Cardiac muscle cell (in vitro differentiated cells and primary cell): ENCODE measurements around the gene BLOC1S4. TPM values are rescaled to one million over a fixed set of nuclear protein-coding genes. Genes with fewer than 3 reads are reported as not detected.

Source experiments
- DNase-seq, 2 donors: peaks; one replicate each; pipeline versions ENCODE4 v3.0.0 to v3.0.0-alpha.2; 2010 to 2017; ENCODE audit warnings: low read depth in 1 of 2, low spot score in 1 of 2
- H3K27ac ChIP-seq: fragments of 200-600 bp; sonication (generic); 2 replicates; pipeline ENCODE4 v1.5.1; 2016
- H3K27me3 ChIP-seq: fragments of 200-600 bp; sonication (generic); 2 replicates; pipeline ENCODE4 v1.6.0; 2016; ENCODE audit warnings: control low read depth
- H3K36me3 ChIP-seq: fragments of 200-600 bp; sonication (generic); 2 replicates; pipeline ENCODE4 v1.5.1; 2016; ENCODE audit warnings: control low read depth
- H3K4me1 ChIP-seq: fragments of 200-600 bp; sonication (generic); 2 replicates; pipeline ENCODE4 v1.8.1; 2017; ENCODE audit warnings: low read depth, mild to moderate bottlenecking, mixed run types
- H3K4me3 ChIP-seq: fragments of 200-600 bp; sonication (generic); 2 replicates; pipeline ENCODE4 v1.5.1; 2016; ENCODE audit warnings: mild to moderate bottlenecking
- H3K9me3 ChIP-seq: fragments of 200-600 bp; sonication (generic); 2 replicates; pipeline ENCODE4 v1.5.1; 2017; ENCODE audit warnings: low read depth, mild to moderate bottlenecking, control low read depth
- polyA plus RNA-seq: library from polyadenylated mRNA; unstranded; fragments of >200 nt; fragmentation: Nextera tagmentation; extraction: Ambion mirVana; gene quantifications from 2 replicates; pipeline ENCODE4 v1.2.1, GENCODE V29; 2016
- total RNA-seq: library from RNA; depleted of rRNA; stranded (reverse); fragments of >200 nt; gene quantifications from 2 replicates; pipeline ENCODE4 v1.2.3, GENCODE V29; 2016
- TF ChIP-seq, protein P1 (sequence below): IDR thresholded peaks from 2 replicates; pipeline ENCODE4 v1.5.1; 2012; ENCODE audit warnings: low read depth, mild to moderate bottlenecking, low read length

BLOC1S4 gene
- total and polyA plus RNA-seq, 2 experiments from 2014 or later: 48.9 to 53.5 TPM

DNA sequence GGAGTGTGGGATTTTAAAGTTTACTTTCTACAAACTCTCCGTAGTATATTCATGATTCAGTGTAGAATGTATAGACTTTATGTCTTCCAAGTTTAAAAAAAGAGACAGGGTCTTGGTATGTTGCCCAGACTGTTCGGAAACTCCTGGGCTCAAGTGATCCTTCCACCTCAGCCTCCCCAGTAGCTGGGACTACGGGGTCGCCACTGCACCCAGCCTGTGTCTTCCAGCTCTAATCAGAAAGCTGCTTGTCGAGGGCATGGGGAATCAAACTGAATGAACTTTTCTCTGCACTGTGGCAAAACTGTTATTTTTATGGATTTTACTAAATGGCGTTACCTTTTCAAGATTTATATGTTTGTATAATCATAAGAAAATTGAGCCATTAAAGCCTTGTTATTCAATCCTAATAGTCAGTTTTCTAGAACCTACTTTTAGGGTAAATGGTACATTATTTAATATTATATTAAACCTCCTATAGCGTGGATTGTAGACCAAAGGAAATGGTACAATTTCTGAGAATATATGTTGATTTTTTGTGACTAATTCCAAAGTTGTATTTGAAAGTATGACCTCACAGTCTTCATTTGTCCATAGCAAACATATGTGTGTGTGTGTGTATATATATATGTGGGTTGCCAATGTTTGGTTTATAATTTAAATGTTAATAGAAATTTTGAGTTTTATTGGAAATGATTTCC, 1.1 kb downstream of the BLOC1S4 start:
- Histone ChIP-seq H3K36me3 (no peaks in the 10 kb centered on the region), H3K4me3 (peak overlapping the region; percentile 57), H3K27me3 (peaks cover 4% of the 10 kb centered on the region), H3K9me3 (no peaks in the 10 kb centered on the region), H3K27ac (peak overlapping the region; percentile 69), H3K4me1 (no peaks in the 10 kb centered on the region)
- TF ChIP-seq, protein P1, sequence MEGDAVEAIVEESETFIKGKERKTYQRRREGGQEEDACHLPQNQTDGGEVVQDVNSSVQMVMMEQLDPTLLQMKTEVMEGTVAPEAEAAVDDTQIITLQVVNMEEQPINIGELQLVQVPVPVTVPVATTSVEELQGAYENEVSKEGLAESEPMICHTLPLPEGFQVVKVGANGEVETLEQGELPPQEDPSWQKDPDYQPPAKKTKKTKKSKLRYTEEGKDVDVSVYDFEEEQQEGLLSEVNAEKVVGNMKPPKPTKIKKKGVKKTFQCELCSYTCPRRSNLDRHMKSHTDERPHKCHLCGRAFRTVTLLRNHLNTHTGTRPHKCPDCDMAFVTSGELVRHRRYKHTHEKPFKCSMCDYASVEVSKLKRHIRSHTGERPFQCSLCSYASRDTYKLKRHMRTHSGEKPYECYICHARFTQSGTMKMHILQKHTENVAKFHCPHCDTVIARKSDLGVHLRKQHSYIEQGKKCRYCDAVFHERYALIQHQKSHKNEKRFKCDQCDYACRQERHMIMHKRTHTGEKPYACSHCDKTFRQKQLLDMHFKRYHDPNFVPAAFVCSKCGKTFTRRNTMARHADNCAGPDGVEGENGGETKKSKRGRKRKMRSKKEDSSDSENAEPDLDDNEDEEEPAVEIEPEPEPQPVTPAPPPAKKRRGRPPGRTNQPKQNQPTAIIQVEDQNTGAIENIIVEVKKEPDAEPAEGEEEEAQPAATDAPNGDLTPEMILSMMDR: no peak
- DNase-seq: no peak

DNA sequence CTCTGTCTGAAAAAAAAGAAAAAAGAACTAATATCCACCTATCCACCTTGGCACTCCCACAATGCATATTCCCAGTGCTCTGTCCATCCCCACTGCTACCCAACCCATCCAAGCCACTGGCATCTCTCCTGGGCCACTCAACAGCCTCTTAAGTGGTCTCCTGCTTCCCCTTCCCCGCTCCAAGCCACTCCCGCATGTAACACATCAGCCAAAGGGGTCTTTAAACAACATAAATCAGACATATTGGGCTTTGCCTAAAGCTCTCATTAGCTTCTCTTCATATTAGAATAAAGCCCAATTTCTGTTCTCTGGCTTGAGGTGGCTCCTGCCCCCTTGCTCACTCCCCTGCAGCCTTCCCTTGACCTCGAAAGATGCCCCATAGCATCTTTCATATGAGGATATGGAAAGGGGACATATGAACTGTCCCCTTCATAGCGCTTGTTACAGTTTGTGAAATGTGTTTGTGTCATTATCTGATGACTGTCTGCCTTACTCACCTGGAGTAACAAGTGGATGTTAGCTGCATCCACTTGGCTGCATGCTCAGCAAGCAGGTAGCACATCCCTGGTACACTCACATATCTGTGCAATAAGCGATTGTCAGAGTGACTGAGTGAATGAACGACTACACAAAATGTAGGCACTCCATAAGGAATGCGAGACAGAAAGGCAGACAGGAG, 3.1 kb downstream of the BLOC1S4 start:
- no peaks in the 10 kb centered on the region for H3K36me3 ChIP-seq
- TF ChIP-seq, protein P1: no peak

DNA sequence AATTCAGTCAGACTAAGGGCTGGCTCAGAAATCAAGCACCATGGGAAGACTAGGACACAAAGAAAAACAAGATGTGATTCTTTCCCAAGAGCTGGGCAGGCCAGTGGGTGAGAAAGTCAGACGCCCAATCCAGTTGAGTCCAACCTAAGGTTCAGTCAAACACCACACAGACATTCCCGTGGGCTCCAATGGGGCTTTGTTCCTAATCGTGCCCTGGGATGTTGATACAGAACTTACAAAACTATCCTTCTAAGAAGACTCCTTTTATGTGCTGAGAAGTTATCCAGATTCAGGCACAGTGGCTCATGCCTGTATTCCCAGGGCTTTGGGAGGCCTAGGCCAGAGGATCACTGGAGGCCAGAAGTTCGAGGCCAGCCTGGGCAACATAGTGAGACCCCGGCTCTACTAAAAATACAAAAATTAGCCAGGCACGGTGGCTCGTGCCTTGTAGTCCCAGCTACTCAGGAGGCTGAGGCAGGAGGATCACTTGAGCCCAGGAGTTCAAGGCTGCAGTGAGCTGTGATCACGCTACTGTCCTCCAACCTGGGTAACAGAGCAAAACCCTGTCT, 3.7 kb downstream of the BLOC1S4 start:
- Histone ChIP-seq H3K27ac (no peak overlapping the region), H3K9me3 (no peaks in the 10 kb centered on the region), H3K36me3 (no peaks in the 10 kb centered on the region), H3K4me1 (no peaks in the 10 kb centered on the region), H3K27me3 (no peaks in the 10 kb centered on the region), H3K4me3 (no peak overlapping the region)
- no peak for DNase-seq
- TF ChIP-seq, protein P1: no peak

More for the DNA sequence above, 3.1 kb downstream of the BLOC1S4 start:
- Histone ChIP-seq H3K9me3 (no peaks in the 10 kb centered on the region), H3K4me3 (no peak overlapping the region), H3K4me1 (no peaks in the 10 kb centered on the region), H3K27ac (no peak overlapping the region), H3K27me3 (no peaks in the 10 kb centered on the region)
- DNase-seq: no peak

DNA sequence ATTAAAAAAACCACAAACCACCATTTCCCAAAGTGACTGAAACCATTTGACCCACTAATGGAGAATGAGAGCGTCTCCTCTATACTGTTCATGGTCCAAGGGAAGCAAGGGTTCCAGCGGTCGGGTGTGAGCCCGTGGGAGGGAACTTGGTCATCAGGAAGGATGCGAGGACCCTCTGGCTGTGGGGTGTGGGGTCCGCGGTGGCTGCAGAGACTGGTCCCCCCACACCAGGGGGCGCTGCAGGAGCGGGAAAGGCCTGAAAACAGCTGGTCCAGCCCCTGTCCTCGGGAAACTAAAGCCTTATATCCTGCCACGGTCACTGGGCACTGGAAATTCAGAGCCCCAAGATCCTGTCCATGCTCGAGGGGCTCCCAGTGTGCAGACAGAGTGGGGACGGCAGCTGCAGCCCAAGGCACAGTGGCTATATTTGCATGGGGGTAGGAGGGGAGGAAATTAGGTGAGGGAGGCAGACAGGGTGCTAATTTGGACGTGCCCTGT, 4.3 kb downstream of the BLOC1S4 start:
- no peaks in the 10 kb centered on the region for H3K36me3 ChIP-seq
- DNase-seq: peak; percentile 80 to 89
- H3K4me1 ChIP-seq: no peaks in the 10 kb centered on the region
- TF ChIP-seq, protein P1: peak; percentile 94
- H3K27me3 ChIP-seq: no peaks in the 10 kb centered on the region
- H3K4me3 ChIP-seq: no peak overlapping the region
- no peak overlapping the region for H3K27ac ChIP-seq
- H3K9me3 ChIP-seq: no peaks in the 10 kb centered on the region

DNA sequence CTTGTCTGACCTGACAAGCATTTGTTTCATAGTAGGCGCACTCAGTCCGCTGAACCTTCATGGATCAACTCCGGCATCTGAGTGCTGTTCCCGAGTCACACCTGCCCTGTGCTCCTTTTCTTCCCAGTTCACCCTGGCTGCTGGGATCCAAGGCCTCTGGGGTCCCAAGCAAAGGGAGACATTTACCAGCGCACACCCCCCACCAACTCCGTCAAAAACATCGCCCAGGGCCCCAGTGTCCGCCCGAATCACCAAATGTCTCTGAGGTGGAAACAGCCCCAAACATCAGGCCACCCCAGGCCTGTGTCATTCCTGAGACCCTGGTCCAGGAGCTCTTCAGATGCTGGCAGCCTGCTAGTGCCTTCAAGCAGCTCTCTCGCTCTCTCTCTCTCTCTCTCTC, 5.1 kb downstream of the BLOC1S4 start:
- no peaks in the 10 kb centered on the region for H3K27me3 ChIP-seq
- H3K36me3 ChIP-seq: no peaks in the 10 kb centered on the region
- no peak overlapping the region for H3K27ac ChIP-seq
- no peaks in the 10 kb centered on the region for H3K4me1 ChIP-seq
- no peaks in the 10 kb centered on the region for H3K9me3 ChIP-seq
- no peak overlapping the region for H3K4me3 ChIP-seq
- DNase-seq: no peak
- TF ChIP-seq, protein P1: no peak
